GM23338 (cell line): ENCODE measurements around the gene TULP3. TPM values are rescaled to one million over a fixed set of nuclear protein-coding genes. Genes with fewer than 3 reads are reported as not detected.
A peak's percentile ranks its signal among the peaks of the same experiment; 100 is the strongest.

Source experiments
- ATAC-seq: fragments of 200-7000 bp; cut with Tn5 transposase; 3 replicates; pipeline ENCODE4 v1.9.1; 2020
- DNase-seq: peaks from one replicate; pipeline ENCODE4 v3.0.0-alpha.2; 2015; ENCODE audit warnings: low spot score
- H2AFZ ChIP-seq: fragments of 200-600 bp; sonication (generic); 2 replicates; pipeline ENCODE4 v1.8.0; 2016; ENCODE audit warnings: antibody characterized with exemption, mild to moderate bottlenecking, moderate library complexity
- H3F3A ChIP-seq: fragments of 200-600 bp; sonication (generic); replicated peaks from 2 replicates; pipeline ENCODE4 v1.8.0; 2017; ENCODE audit warnings: antibody characterized with exemption, mixed run types, low read depth
- H3K27ac ChIP-seq: fragments of 200-600 bp; sonication (generic); 2 replicates; pipeline ENCODE4 v1.6.1; 2016; ENCODE audit warnings: low read depth
- H3K27me3 ChIP-seq: fragments of 200-600 bp; sonication (generic); 2 replicates; pipeline ENCODE4 v1.8.0; 2016; ENCODE audit warnings: mild to moderate bottlenecking, mixed run types, moderate library complexity; ENCODE audit not compliant: insufficient read depth
- H3K36me3 ChIP-seq: fragments of 200-600 bp; sonication (generic); 2 replicates; pipeline ENCODE4 v1.8.0; 2016; ENCODE audit warnings: mild to moderate bottlenecking; ENCODE audit not compliant: insufficient read depth
- H3K4me1 ChIP-seq: fragments of 200-600 bp; sonication (generic); 2 replicates; pipeline ENCODE4 v1.8.0; 2016; ENCODE audit warnings: mild to moderate bottlenecking, moderate library complexity; ENCODE audit not compliant: insufficient read depth
- H3K4me2 ChIP-seq: fragments of 200-600 bp; sonication (generic); 2 replicates; pipeline ENCODE4 v1.7.1; 2017; ENCODE audit warnings: mixed run types
- H3K4me3 ChIP-seq: fragments of 200-600 bp; sonication (generic); 2 replicates; pipeline ENCODE4 v1.6.1; 2016; ENCODE audit warnings: mixed run types
- H3K79me2 ChIP-seq: fragments of 200-600 bp; sonication (generic); replicated peaks from 2 replicates; pipeline ENCODE4 v1.8.0; 2017; ENCODE audit warnings: mild to moderate bottlenecking; ENCODE audit not compliant: insufficient read depth
- H3K9me2 ChIP-seq: fragments of 200-600 bp; sonication (generic); 2 replicates; pipeline ENCODE4 v1.8.0; 2017; ENCODE audit not compliant: insufficient read depth
- H4K20me1 ChIP-seq: fragments of 200-600 bp; sonication (generic); replicated peaks from 2 replicates; pipeline ENCODE4 v1.8.0; 2017; ENCODE audit warnings: mild to moderate bottlenecking; ENCODE audit not compliant: insufficient read depth
- H3K27ac Mint-ChIP-seq: 2 replicates; pipeline ENCODE4 v1.8.0; 2020; ENCODE audit warnings: inconsistent platforms, mild to moderate bottlenecking, moderate library complexity, mixed read lengths
- H3K27me3 Mint-ChIP-seq: 3 replicates; pipeline ENCODE4 v1.8.0; 2022; ENCODE audit warnings: low read depth, mild to moderate bottlenecking, moderate library complexity, mixed read lengths, inconsistent platforms; ENCODE audit not compliant: insufficient read depth, poor library complexity
- H3K36me3 Mint-ChIP-seq: 3 replicates; pipeline ENCODE4 v1.8.0; 2021; ENCODE audit warnings: low read depth, mild to moderate bottlenecking, inconsistent platforms, moderate library complexity, mixed read lengths
- H3K4me1 Mint-ChIP-seq: 3 replicates; pipeline ENCODE4 v1.8.0; 2020; ENCODE audit warnings: mild to moderate bottlenecking, inconsistent platforms, mixed read lengths
- H3K4me3 Mint-ChIP-seq: 3 replicates; pipeline ENCODE4 v1.8.0; 2021; ENCODE audit warnings: moderate library complexity, mild to moderate bottlenecking, inconsistent platforms, mixed read lengths
- H3K9me3 Mint-ChIP-seq: 3 replicates; pipeline ENCODE4 v1.8.0; 2020; ENCODE audit warnings: moderate library complexity, mild to moderate bottlenecking, inconsistent platforms, mixed read lengths
- CREB1 ChIP-seq: fragments of 250-450 bp; sonication (Bioruptor Pico); IDR thresholded peaks from 2 replicates; pipeline ENCODE4 v1.5.0; 2020; ENCODE audit warnings: low read depth, mild to moderate bottlenecking, moderate library complexity
- CTCF ChIP-seq, 2 experiments: fragments of 200-600 bp in 1 of 2; sonication (generic) in 1 of 2; conservative IDR thresholded peaks; 2 replicates each; pipeline versions ENCODE4 v1.5.1 to v1.6.1; 2016 to 2017; ENCODE audit warnings: antibody characterized with exemption in 2 of 2, low read depth in 2 of 2, mild to moderate bottlenecking in 2 of 2, moderate library complexity in 1 of 2
- ETS1 ChIP-seq: IDR thresholded peaks from 2 replicates; pipeline ENCODE4 v1.6.1; 2016; ENCODE audit warnings: antibody characterized with exemption
- EZH2 ChIP-seq: fragments of 200-600 bp; sonication (generic); IDR thresholded peaks from one replicate; pipeline ENCODE4 v1.8.0; 2017; ENCODE audit warnings: antibody characterized with exemption, mild to moderate bottlenecking, low read depth; ENCODE audit not compliant: unreplicated experiment
- EZH2phosphoT487 ChIP-seq: fragments of 200-600 bp; sonication (generic); IDR thresholded peaks from one replicate; pipeline ENCODE4 v1.8.1; 2018; ENCODE audit warnings: antibody characterized with exemption; ENCODE audit not compliant: unreplicated experiment
- JUNB ChIP-seq: IDR thresholded peaks from one replicate; pipeline ENCODE4 v1.6.1; 2016; ENCODE audit warnings: antibody characterized with exemption; ENCODE audit not compliant: unreplicated experiment
- NANOG ChIP-seq: IDR thresholded peaks from 2 replicates; pipeline ENCODE4 v1.6.1; 2016; ENCODE audit warnings: antibody characterized with exemption, borderline replicate concordance
- POLR2AphosphoS5 ChIP-seq: IDR thresholded peaks from 2 replicates; pipeline ENCODE4 v1.6.1; 2016; ENCODE audit warnings: antibody characterized with exemption, low read depth
- REST ChIP-seq: IDR thresholded peaks from one replicate; pipeline ENCODE4 v1.6.1; 2018; ENCODE audit warnings: antibody characterized with exemption; ENCODE audit not compliant: unreplicated experiment
- STAT1 ChIP-seq: IDR thresholded peaks from one replicate; pipeline ENCODE4 v1.6.1; 2016; ENCODE audit warnings: antibody characterized with exemption; ENCODE audit not compliant: unreplicated experiment
- ZNF114 ChIP-seq: fragments of 250-450 bp; sonication (Bioruptor Pico); IDR thresholded peaks from 2 replicates; pipeline ENCODE4 v1.5.0; 2020; ENCODE audit warnings: mild to moderate bottlenecking, moderate library complexity
- ZNF331 ChIP-seq: fragments of 250-450 bp; sonication (Bioruptor Pico); IDR thresholded peaks from 2 replicates; pipeline ENCODE4 v1.5.0; 2020; ENCODE audit warnings: low read depth, mild to moderate bottlenecking, moderate library complexity
- ZNF462 ChIP-seq: fragments of 250-450 bp; sonication (Bioruptor Pico); IDR thresholded peaks from 2 replicates; pipeline ENCODE4 v1.5.0; 2020; ENCODE audit warnings: mild to moderate bottlenecking, moderate library complexity
- polyA plus RNA-seq: library from polyadenylated mRNA; unstranded; fragments of >200 nt; fragmentation: Nextera tagmentation; extraction: Ambion mirVana; gene quantifications from 2 replicates; pipeline ENCODE4 v1.2.1, GENCODE V29; 2016
- total RNA-seq: library from RNA; depleted of rRNA; stranded (reverse); fragments of >200 nt; shearing (Covaris generic); gene quantifications from 2 replicates; pipeline ENCODE4 v1.2.3, GENCODE V29; 2014

TULP3 gene
- total and polyA plus RNA-seq, 2 experiments from 2014 or later = 15.1 to 18.8 TPM

GRCh38 chr12:2891240-2892053 is 756 bp downstream of the TULP3 start:
- Mint-ChIP-seq H3K4me1 (peaks cover 16% of the 10 kb centered on the region), H3K36me3 (peaks cover 27% of the 10 kb centered on the region), H3K9me3 (peaks cover 3% of the 10 kb centered on the region; the same call in 1 of the 3 replicates), H3K4me3 (peak overlapping the region; percentile 91), H3K27ac (peak overlapping the region; percentile 71), H3K27me3 (peaks cover 19% of the 10 kb centered on the region)
- ATAC-seq = peak; percentile 50
- H2AFZ ChIP-seq = peak overlapping the region; percentile 95
- DNase-seq = peak; percentile 79
- no peaks in the 10 kb centered on the region for H3K27me3 ChIP-seq
- H3K79me2 ChIP-seq = peaks cover 28% of the 10 kb centered on the region
- TF ChIP-seq ZNF331 (CRISPR knock-in tag) (no peak), EZH2phosphoT487 (no peak), ZNF114 (CRISPR knock-in tag) (no peak), REST (no peak), EZH2 (no peak), ETS1 (no peak), CREB1 (no peak), CTCF (conservative IDR thresholded peaks at IDR 0.05; ENCODE audit: low read depth in 2 of 2) (no peak), ZNF462 (no peak), JUNB (no peak), POLR2AphosphoS5 (no peak), NANOG (no peak), STAT1 (no peak)
- H3K9me2 ChIP-seq = no peaks in the 10 kb centered on the region
- peaks cover 17% of the 10 kb centered on the region; the same call in 1 of the 2 replicates for H4K20me1 ChIP-seq
- peak overlapping the region; percentile 46; the same call in 1 of the 2 replicates for H3K27ac ChIP-seq
- H3F3A ChIP-seq = peaks cover 21% of the 10 kb centered on the region
- peaks cover 20% of the 10 kb centered on the region for H3K36me3 ChIP-seq
- peak overlapping the region; percentile 90 for H3K4me2 ChIP-seq
- H3K4me1 ChIP-seq = peaks cover 3% of the 10 kb centered on the region
- peak overlapping the region; percentile 90 for H3K4me3 ChIP-seq
